GM10266 (cell line): ENCODE data around the gene NEMP2.

Experiments used
- DNase-seq: peaks from one replicate; pipeline ENCODE4 v3.0.0; 2012; ENCODE audit errors: extremely low spot score
- CTCF ChIP-seq: IDR thresholded peaks from 2 replicates; pipeline ENCODE4 v1.5.1; 2012; ENCODE audit warnings: mild to moderate bottlenecking, low read depth; ENCODE audit not compliant: control insufficient read depth, insufficient read depth; ENCODE audit errors: missing control alignments

NEMP2 gene

GRCh38 chr2:190578158-190579057 lies 43.9 kb upstream of the NEMP2 start:
- TF ChIP-seq CTCF: no peak
- no peak for DNase-seq

- no peak for TF ChIP-seq CTCF
- no peak for DNase-seq
These were observed 42.1 kb upstream of the NEMP2 start for GRCh38 chr2:190576573-190576972.

- no peak for TF ChIP-seq CTCF
- no peak for DNase-seq
These were observed 40.7 kb upstream of the NEMP2 start for GRCh38 chr2:190575263-190575662.

GRCh38 chr2:190574169-190574568 lies 39.6 kb upstream of the NEMP2 start:
- TF ChIP-seq CTCF: no peak
- DNase-seq: no peak

- TF ChIP-seq CTCF: no peak
These were observed 37.7 kb upstream of the NEMP2 start for GRCh38 chr2:190572246-190572645.

GRCh38 chr2:190571686-190572085 lies 37.2 kb upstream of the NEMP2 start:
- no peak for TF ChIP-seq CTCF
- DNase-seq: no peak

More at GRCh38 chr2:190572246-190572645, 37.7 kb upstream of the NEMP2 start:
- no peak for DNase-seq

GRCh38 chr2:190570871-190571270 lies 36.3 kb upstream of the NEMP2 start:
- DNase-seq: no peak
- TF ChIP-seq CTCF: no peak
